Stimulated activated CD4-positive, alpha-beta T cell treated with anti-CD3 and anti-CD28 coated beads, TNF-alpha, amount 100 ng/mL, for 4 hours (primary cell): ENCODE results near the gene DRC7.
"Not testable (repeated sequence)": the region's sequence is repeated elsewhere in the genome, so short reads cannot be mapped to it uniquely, and the experiment has no call there.

Experiments used
- DNase-seq, 3 experiments: peaks; one replicate each; pipeline ENCODE4 v3.0.0-alpha.2; 2020; ENCODE audit warnings: low read depth in 3 of 3

DRC7 gene

GRCh38 chr16:57762365-57763040 lies 67.9 kb downstream of the DRC7 start:
- DNase-seq: no peak

DNA sequence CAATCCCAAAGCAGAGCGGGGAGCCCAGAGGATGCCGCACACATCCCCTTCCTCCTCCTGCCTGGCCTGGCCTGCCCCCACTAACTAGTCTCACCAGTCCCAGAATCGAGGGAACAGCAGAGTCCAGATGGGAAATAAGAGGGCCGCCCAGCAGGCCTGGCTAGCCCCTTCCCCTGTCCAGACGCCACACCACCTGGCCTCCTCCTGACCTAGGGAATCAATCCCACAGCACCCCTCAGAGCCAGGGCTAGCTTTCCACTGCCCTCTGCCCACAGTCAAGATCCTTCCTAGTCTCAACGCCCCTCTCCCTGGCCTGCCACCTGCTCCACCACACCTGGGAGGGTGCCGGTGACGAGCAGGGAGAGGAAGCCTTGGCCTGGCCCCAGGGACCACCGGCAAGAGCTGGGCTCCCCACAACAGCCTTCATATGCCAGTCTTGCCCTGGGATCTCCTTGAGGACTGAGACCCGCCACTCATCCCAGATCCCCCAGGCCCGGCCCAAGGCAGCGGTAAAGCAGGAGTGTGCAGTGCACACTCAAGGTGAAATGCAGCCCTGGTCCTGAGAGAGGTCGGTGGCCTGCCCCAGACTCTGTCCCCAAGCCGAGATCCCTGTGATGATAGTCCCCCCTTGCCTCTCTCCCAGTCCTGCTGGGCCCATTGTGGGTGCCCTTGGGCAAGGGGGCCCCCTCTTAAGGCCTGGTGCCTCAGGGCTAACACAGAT lies 68.8 kb downstream of the DRC7 start:
- DNase-seq: no peak

DNA sequence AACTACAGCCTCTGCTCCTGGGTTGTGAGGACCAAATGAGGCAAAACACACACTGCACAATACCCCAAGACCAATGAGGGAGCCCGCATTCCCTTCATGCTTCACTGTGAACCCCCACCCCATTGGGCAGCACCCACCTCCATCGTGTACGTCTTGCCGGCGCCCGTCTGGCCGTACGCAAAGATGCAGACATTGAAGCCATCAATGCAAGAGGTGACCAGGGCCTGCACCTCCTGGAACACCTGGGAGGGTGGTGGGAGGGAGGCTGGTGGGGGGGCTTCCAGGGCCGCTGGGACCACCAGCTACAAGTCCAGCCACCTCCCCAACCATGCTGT lies 69.4 kb downstream of the DRC7 start:
- DNase-seq: no peak

DNA sequence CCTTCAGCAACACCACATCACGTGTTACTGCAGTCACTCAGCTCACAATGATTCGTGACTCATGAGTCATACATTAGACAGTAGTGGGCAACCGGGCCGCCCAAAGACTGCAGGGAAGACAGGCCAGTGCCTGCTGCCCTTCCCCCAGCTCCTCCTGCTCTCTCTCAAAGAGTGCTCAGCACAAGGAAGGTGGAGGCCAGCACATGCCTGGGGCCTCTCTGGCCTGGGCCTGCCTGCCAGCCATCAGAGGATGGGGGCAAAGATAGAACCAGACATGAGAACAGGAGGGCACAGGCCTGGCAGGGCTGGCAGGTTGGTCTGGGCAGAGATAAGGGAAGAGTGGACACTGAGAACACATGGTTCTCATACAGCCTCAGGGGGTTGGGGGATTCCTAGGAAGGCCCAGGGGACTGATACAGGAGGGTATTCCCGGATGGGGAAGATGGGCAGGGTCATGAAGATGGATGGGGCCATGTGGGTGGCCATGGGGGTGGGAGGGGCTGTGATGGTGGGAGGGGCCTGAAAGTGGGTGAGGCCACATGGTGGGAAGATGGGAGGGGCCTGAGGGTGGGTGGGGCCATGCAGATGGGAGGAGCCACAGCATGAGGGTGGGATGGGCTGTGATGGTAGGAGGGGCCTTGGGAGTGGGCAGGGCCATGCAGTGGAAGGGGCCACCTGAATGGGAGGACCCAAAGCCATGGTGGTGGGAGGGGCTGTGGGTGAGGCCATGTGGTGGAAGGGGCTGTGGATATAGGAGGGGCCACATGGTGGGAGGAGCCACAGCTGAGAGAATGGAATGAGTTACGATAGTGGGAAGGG lies 69.9 kb downstream of the DRC7 start:
- no peak for DNase-seq

- DNase-seq: no peak
Observed at GRCh38 chr16:57765160-57765728, 70.6 kb downstream of the DRC7 start.

DNA sequence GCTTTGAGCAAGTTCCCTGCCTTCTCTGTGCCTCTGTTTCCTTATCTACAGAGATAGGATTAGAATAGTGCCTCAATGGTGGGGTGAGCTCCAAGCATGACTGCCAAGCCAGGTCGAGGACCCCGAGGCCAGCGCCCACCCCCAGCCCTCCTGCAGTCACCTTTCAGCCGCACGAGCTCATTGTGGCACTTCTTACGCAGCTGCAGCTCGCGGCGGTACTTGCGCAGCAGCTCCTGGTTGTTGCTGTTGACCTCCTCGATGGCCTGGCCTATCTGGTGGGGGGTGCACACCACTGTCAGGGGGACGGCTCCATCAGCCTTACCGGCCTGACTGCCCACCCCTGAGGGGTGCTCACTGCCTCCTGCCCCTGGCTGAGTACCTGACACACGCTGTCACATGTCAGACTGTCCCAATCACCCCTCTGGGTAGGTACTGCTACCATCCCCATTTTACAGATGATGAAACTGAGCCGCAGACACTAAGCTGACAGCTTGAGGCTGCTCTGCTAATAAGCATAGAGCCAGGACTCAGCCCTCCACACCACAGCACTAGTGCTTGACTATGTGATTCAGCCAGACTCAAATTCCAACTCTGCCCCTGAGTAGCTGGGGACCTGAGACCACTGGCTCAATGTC lies 72.2 kb downstream of the DRC7 start:
- no peak for DNase-seq

DNA sequence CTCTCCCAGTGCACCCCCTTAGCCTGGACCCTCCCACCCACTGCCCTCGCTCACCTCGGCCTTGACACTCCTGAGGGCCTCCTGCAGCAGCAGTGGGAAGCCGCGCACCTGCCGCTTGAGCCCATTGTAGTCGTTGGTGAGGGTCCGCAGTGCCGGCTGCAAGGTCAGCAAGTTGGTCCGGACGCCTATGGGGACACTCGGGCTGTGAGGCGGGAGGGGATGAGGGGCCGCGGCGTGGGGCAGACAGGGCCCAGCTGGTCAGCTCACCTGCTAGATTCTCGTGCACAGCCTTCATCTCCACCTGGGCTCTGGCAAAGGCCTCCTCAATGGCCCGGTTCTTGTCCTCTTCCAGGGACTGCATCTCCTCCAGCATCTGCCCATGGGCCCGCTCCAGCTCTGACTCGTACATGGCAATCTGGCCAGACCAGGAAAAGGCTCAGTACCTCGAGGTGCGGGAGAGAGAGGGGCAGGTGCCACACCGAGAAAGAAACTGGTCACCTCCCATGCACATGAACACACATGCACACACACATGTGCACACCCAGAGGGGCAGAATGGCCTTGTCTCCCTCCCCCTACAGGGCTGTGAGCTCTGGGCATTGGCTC lies 75.0 kb downstream of the DRC7 start:
- no peak for DNase-seq

- DNase-seq: no peak
Observed at GRCh38 chr16:57770361-57770760, 75.8 kb downstream of the DRC7 start.

- DNase-seq: no peak
Observed at GRCh38 chr16:57771141-57771785, 76.7 kb downstream of the DRC7 start.

GRCh38 chr16:57773019-57773418 lies 78.4 kb downstream of the DRC7 start:
- DNase-seq: no peak

DNA sequence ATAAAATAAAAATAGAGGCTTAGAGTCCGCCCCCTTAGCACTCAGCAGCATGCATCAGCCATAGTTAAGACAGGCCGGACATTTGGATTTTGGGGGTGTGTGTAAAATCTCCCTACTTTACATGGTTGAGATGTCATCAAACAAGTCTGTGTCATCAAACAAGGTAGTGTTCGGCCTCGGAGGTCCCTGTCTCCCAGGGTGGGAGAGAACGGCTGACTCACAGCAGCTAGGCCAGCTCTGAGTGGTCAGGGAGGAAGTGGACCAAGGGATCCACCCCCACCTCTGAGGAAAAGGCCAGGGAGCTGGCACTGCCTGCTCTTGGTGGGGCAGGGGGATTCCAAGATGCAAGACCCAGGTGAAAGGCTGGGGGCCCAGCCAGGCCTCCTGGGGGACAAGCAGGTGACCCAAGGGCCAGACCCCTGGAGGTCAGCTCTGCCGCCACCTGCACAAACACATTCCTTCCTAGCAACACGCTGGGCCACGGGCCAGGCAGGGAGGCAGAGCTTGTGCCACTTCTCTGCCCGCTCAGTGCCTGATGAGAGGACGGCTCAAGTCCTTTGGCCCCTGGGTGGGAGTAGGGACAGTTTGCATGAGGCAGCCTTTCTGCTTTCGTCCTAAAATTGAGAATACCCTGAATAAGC lies 79.2 kb downstream of the DRC7 start:
- no peak for DNase-seq

DNA sequence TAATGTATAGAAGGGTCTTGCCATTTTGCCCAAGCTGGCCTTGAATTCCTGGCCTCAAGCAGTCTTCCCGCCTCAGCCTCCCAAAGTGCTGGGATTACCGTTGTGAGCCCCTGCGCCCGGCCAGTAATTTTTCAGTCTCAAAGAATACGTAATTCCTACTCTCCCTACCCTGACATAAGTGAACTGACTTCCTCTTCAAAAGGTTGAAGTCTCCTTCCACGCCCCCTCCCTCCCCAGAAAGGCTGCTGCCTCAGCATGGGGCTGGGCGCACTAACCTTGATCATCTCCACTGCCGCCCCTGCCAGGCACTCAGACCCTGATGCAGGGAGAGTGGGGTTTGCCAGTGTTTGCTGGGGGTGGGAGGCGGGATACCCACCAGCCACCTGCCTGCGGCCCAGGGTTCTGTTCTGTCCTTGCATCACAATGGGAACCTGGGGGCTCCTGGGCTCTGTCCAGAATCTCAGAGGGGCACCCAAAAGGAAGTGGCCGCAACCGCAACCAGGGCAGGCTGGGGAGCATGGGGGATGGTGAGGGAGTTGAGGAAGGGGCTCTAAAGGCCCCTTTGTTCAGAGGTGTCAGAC lies 80.2 kb downstream of the DRC7 start:
- no peak for DNase-seq

- DNase-seq: no peak
Observed at GRCh38 chr16:57775661-57776469, 81.3 kb downstream of the DRC7 start.

DNA sequence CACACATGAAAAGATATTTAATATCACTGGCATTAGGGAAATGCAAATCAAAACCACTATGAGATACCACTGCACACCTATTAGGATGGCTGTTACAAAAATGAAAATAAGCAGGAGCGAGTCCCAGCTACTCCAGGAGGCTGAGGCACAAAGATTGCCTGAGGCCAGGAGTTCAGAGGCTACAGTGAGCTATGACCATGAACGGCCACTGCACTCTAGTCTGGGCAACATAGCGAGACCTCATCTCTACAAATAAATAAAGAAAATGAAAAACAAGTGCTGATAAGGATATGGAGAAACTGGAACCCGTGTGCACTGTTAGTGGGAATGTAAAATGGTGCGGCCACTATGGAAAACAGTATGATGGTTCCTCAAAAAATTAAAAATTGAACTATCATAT lies 84.1 kb downstream of the DRC7 start:
- DNase-seq: no peak

GRCh38 chr16:57779836-57780235 lies 85.2 kb downstream of the DRC7 start:
- DNase-seq: not testable (repeated sequence)

DNA sequence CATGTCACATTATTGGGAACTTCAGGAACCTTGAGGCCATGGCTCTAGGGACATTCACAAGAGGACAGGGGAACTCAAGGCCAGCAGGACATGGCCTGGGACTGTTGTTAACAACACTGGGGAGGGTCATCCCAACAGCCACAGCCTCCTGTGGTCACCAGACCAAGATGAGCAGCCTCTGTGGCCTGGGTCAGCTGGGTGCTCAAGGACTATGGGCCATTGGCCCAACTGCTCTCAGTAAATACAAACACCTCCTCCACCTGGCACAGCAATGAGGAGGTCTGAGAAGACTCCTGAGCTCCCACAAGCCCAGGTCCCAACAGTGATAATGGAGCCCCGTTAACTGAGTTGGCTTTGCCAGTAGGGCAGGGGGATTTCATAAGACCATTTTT lies 86.7 kb downstream of the DRC7 start:
- DNase-seq: no peak
